GM19463 (cell line): ENCODE measurements around the gene MAPKAP1.

Experiments used
- ATAC-seq: cut with Tn5 transposase; IDR thresholded peaks from one replicate; pipeline ENCODE4 v1.9.1; 2021; ENCODE audit warnings: mild to moderate bottlenecking, moderate library complexity; ENCODE audit not compliant: unreplicated experiment

The MAPKAP1 gene

GRCh38 chr9:125399666-125400065 is 307.3 kb downstream of the MAPKAP1 start:
- no peak for ATAC-seq

DNA sequence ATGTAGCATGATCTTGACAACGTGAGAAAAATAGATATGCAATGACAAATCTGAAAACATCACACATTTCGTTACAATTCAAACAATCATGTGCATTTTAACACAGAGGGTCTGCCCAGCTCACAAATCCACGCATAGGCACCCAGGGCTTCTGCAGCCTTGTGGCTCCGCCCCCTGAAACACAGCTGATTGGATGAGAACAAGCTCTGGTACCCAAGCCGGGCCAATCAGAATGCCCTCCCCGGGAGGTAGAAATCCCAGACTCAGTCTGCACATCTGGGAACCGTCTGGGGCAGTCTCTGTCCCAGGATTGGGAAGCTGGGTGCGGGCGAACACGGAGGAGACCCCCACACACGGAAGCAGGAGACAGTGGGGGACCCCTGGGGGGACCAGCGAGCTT is 307.8 kb downstream of the MAPKAP1 start:
- ATAC-seq = no peak

DNA sequence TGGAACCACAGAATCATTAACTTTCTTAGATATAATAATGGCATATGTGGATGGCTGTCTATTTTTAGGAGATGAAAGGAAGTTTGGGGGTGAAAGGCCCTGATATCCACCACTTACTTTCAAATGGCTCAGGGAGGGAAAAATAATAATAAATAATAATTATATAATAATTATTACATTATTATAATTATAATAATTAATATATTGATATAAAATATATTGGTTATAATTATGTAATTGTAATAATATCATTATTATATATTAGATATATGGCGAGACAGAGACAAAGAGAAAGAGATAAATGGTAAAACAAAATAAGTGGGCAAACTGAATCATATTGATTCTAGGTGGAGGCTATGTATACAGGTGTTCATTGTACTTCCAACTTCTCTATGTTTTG is 308.8 kb downstream of the MAPKAP1 start:
- no peak for ATAC-seq

DNA sequence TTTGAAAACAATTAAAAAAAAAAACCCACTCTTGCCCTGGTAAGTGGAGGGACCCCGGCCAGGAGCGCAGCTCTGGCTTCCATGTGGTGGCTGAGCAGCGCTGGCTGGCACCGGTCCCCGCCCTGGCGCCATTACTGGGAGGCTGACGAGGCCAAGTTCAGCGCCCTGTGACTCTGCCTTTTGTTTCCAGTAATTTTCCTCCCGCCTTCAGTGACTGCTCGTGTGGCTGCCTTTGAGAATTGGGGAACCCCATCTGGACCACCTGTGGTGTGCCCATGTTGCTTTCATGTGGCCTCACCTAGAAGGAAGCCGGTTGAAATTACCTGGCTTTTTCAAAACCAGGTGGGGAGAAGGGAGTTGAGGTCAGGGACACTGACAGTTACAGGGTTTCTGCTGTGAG is 309.3 kb downstream of the MAPKAP1 start:
- ATAC-seq = no peak

DNA sequence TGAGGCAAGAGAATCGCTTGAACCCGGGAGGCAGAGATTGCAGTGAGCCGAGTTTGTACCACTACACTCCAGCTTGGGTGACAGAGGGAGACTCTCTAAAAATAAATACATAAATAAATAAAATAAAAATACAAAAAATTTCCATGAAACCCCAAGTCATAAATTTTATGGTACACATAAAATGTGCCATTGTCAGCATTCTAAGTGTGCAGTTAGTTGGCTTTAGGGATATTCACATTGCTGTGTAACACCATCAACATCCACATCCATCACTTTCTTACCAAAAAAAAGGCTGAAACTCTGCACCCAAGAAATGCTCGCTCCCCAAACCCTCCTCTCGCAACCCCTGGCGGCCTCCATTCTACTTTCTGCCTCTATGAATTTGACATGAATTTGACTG is 310.2 kb downstream of the MAPKAP1 start:
- no peak for ATAC-seq

DNA sequence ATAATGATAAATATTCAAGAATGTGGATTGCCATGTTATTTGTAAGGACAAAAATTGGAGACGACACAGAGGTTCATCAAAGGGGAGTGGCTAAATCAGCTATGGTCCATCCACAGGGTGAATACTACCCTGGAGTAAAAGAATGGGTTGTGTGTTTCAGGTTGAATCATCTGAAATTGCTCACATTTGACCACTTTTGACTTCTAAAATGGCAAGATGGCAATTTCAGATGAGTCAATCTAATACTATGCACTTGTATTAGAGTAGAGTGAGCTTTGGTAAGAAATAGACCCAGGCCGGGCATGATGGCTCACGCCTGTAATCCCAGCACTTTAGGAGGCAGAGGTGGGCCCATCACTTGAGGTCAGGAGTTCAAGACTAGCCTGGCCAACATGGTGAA is 313.6 kb downstream of the MAPKAP1 start:
- peak; percentile 70 for ATAC-seq

DNA sequence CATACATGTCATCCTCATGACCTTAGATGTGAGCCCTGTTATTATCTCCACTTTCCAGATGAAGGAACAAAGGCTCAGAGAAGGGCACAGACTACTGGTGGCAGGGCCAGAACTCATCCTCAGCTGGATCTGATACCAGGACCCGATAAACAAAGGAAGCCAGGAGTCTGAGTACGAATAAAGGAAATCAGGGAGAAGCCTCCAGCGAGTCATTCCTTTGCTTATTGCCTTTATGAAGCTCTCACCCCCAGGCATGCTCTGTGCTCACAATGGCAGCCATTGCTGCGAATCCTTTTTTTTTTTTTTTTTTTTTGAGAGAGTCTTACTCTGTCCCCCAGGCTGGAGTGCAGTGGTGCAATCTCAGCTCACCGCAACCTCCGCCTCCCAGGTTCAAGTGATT is 315.3 kb downstream of the MAPKAP1 start:
- ATAC-seq = no peak

DNA sequence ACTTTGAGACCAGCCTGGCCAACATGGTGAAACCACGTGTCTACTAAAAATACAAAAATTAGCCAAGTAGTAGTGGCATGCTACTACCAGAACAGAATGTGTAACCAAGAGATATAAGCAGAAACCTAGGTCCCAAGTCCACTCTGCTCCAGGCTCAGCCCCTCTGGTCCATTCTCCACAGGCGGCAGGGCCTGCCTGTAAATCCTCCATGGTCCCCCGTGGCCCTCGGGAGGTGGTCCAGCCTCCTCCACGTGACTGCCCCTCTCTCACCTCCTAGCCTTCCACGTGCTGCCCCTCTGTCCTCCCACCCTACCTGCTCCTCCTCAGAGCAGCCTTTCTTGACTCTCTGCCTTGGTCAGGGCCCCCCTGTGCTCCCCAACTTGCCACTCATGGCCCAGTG is 318.0 kb downstream of the MAPKAP1 start:
- no peak for ATAC-seq

DNA sequence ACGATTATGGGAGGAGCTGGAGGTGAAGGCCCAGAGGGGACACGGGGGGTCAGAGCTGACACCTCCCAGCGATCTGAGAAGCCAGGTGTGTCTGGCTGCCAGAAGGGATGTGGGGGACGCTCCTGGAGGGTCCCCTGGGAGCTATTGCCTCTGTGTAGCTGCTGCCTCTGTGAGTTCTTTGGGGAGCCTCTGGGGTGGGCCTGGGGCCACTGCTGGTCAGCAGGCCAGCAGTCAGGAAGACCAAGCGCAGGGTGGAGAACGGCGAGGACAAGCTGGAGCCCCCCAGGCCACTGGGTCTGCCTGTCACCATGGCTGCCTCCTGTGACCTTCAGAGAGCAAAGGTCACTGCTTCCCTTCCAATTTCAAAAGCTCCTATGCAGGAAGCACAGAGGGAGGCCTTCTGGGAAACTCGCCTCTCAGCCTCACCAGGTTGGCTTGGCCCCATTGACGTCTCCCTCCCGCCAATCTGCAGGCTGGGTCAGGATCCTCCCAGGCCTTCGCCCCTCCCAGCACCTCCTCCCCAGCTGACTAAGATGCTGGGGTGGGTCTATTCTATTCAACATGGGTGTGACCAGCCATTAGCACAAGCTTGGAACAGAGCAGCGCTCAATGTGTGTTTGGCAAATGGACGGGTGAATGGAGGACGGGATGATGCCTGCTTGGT is 319.0 kb downstream of the MAPKAP1 start:
- no peak for ATAC-seq
